Activated CD8-positive, alpha-beta memory T cell treated with anti-CD3 and anti-CD28 coated beads for 48 hours (primary cell): ENCODE results near the gene KCNJ10.

Experiments
- DNase-seq, 3 experiments: peaks; one replicate each; pipeline ENCODE4 v3.0.0-alpha.2; 2020; ENCODE audit warnings: low read depth in 2 of 3, low spot score in 2 of 3

Gene KCNJ10

DNA sequence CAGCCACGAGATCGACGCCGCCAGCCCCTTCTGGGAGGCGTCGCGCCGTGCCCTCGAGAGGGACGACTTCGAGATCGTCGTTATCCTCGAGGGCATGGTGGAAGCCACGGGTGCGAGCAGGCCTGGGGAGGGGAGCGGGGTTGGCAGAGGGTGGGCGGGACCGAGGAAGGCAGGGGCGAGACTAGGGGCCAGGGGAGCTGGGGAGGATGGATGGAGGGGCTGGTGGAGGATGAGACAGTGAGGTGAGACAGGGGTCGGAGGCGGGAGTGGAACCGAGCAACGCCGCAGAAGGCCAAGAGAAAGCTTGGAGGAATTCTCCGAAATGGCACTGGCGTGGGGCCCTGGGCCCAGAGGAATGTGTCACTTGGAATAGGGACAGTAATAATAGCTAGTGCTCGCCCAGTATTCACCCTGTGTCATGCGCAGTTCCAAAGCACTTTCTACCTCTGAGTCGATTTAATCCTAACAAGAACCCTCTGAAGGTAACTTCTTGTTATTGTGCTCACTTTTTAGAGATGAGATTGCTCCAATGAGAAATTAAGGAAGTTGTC, 14.9 kb upstream of the KCNJ10 start:
- DNase-seq, result no peak

DNA sequence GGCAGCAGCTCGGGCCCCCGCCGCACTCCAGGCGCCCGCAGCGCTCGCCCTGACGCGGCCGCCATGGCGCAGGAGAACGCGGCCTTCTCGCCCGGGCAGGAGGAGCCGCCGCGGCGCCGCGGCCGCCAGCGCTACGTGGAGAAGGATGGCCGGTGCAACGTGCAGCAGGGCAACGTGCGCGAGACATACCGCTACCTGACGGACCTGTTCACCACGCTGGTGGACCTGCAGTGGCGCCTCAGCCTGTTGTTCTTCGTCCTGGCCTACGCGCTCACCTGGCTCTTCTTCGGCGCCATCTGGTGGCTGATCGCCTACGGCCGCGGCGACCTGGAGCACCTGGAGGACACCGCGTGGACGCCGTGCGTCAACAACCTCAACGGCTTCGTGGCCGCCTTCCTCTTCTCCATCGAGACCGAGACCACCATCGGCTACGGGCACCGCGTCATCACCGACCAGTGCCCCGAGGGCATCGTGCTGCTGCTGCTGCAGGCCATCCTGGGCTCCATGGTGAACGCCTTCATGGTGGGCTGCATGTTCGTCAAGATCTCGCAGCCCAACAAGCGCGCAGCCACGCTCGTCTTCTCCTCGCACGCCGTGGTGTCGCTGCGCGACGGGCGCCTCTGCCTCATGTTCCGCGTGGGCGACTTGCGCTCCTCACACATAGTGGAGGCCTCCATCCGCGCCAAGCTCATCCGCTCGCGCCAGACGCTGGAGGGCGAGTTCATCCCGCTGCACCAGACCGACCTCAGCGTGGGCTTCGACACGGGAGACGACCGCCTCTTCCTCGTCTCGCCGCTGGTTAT, 14.2 kb upstream of the KCNJ10 start:
- DNase-seq, result no peak

DNA sequence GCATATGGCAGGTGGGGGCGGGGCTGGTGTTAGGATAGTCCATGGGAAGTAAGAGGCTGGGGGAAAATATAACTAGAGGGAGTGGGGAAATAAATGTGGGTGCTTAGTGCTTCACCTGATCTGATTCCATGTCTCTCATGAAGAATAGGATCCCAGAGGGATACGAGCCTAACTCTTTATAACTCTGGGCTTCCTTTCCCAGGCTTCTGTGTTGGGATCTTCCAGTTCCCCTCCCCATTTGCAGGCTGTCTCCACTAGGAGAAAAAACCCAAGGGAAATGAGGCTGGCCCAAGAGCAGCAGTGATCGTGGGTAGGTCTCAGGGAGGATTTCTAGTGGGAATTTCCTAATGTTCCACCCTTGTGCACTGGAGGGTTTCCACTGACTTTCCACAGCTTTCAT, 13.0 kb upstream of the KCNJ10 start:
- DNase-seq, result no peak

DNA sequence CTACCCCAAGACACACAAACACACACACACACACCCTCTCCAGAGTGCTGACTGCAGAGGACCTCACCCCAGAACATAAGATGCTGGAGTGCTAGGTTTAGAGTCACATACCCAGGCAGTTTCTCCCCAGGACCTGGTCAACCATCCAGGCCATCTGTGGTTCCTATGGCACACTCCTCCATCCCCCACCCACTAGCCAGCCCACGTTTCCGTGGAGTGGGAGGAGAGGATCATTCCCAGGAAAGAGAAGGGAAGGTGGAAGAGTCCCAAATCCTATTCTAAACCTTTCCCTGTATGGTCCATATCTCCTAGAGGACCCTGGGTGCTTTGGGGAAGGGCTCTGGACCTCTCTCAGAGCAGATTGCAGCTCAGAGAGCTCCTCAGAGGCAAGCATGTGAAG, 12.5 kb upstream of the KCNJ10 start:
- no peak for DNase-seq

DNA sequence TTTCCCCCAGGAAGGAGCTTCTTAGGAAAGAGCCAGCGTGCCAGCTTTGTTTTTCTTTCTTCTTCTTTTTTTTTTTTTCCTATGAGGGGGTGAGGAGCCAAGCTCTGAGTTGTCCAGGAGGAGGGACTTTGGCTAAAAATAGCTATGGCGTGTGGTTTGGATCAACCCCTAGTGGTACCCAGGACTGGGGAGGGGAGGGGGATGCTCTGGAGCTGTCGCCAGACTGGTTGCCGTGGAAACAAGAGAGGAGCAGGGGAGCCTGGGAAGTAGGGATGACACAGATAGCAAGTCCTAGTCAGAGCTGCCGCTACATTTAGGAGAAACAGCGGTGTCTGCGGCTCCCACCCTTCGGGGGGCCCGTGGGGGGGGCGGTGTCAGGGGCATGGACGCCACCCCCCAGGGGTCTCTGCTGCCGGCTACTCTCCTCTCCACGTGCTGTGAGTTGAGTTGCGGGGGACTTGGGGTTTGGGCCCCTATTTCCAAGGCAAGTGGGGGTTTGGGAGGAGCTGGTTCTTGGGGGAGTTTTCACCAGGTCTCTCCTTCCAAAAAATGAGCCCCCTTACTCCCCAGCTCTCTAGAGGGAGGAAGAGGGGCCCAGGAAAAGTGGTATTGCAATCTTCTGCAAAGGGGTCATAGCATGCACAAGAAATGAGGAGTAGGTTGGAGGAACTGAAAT, 11.4 kb upstream of the KCNJ10 start, which contains the start of gene KCNJ9:
Gene KCNJ9, plus strand, starts transcription at position 278 of the 676 bp plus-strand sequence. CDS start 2,493 bp downstream, outside the sequence.
- DNase-seq, result no peak

DNA sequence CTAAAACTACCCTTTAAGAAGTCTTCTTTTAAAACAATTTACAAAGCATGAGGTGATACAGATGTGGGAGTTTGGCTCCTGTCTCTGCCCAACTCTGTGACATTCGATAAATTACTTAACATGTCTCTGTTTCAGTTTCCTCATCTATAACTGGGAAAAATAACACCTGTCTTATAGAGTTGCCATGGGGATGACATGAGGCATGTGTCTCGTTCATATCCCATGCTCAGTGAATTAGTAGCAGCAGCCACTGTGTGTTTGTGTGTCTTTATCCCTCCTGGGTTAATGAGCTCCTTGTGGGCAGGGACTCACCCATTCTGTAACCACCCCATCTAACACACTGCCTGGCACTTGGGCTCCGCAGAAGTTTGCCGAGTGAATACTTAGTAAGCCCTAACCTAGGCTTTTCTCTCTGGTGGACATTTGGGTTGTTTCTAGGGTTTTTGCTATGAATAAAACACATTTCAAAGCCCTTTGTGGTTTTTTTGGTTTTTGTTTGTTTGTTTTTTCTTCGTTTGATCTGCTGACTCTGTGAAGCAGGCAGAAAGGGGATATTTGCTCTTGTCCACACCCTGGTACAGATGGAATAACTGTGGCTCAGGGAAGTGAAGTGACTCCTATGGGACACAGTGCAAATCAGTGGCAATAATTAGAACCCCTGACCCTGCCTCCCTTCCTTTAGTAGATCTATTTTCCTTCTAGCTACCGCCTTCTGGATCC, 10.6 kb upstream of the KCNJ10 start:
- DNase-seq, result no peak

DNA sequence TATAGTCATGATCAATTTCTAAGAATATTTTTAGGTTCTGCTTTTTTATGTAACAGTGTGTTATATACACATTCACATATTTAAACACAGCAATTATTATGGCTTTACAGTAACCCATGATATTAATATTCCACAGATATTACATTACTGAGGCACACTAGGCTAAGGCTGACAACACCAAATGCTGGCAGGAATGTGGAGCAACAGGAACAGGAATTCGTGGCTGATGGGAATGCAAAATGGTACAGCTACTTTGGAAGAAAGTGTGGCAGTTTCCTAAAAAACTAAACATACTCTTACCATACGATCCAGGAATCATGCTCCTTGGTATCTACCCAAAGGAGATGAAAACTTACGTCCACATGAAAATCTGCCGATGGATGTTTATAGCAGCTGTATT, 9.5 kb upstream of the KCNJ10 start:
- no peak for DNase-seq

DNA sequence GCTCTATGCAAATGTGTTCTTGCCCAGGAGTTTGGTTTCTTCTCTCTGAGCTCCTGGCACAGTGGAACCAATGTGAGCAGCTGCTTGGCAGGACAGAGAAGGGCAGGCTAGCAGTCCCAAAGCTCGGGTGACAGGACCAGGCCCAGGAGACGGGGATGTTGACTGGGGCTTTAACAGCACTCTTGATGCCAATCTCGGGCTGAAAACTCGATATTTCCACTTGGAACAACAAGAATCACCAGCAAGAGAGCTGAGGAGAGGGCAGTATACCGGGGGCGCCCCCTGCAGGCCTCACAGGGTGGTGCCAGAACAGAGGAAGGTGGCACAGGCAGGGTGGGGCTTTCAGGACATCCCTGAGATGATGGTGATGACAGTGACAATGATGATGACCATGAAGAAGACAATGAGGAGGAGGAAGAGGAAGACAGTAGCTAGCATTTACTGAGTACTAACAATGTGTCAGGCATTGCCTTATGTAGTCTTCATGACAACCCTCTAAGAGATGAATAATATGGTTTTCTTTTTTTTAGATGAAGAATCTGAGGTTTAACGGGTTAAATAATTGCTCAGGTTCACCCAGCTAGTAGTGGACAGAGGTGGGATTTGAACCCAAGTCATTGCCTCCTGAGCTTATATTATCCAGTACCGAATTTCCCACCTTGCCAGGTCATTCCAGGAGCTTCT, 8.7 kb upstream of the KCNJ10 start:
- DNase-seq, result peak in 1 of 3 experiments; percentile 47

DNA sequence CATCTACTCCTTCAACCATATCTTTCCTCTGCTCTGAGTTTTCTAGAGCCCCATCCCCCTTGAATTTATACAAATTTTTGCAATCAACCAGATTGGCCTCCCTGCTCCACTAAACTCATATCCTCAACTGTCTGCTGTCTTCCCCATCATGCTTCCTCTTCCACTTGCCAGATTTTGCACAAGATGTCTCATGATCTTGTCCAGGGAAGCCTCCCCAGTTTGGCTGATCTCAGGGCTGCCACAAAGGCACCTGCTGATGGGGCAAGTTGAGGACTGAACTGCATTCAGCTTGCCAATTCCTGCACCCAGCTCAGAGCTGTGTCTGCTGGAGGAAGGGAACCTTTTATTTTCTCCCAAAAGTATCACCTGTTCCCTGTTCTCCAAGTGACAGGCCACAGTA, 7.5 kb upstream of the KCNJ10 start:
- no peak for DNase-seq

DNA sequence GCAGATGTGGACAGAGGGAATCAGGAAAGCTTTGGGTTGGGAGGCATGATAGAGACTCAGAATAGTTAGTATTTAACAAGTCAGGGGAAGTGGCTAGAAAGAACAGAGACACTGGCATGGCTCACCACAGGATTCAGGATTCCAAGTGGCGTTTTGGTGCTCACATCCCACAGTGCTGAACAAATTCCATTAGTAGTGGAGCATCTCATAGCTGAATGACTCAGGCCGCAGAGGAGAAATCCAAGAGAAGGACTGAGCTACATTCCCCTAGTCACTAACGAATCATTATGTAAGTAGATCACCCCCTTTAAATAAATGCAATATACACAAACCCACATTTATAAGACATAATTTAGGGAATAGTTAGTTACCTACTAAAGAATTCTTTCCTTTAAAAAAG, 6.3 kb upstream of the KCNJ10 start:
- no peak for DNase-seq

DNA sequence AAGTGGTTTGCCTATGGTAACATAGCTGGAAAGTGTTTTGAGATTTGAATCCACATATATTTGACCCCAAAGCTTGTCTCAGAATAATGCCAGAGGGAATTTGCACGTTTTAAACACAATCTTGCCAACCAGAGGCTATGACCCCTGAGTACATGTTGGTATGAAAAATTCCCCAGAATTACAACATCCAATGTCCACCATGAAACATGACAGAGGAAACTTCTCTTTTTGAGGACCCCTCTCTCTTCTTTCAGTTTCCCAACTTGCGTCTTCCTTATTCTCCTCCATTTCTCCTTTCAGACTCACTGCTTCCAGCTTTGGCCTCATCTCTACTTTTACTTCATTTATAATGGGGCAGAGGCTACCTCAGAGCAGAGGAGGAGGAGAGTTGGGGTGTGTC, 5.9 kb upstream of the KCNJ10 start:
- no peak for DNase-seq

DNA sequence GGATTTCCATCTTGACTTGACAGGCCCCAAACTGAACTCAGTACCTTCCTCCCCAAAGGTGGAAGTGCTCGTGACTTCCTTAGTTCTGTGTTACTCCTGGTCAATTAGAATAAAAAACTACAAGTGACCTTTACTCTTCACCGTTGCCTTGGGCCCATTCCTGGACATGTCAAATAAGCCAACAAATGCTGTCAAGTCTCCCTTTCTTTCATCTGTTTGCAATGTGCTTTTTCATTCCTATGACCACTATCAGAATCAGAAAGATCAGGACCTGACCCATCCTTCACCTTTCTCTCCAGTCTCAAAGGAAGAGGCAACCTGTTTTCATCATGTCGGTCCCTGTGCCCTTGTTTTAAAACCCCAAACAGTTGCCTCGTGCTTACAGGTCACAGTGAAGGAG, 4.9 kb upstream of the KCNJ10 start:
- DNase-seq, result no peak

DNA sequence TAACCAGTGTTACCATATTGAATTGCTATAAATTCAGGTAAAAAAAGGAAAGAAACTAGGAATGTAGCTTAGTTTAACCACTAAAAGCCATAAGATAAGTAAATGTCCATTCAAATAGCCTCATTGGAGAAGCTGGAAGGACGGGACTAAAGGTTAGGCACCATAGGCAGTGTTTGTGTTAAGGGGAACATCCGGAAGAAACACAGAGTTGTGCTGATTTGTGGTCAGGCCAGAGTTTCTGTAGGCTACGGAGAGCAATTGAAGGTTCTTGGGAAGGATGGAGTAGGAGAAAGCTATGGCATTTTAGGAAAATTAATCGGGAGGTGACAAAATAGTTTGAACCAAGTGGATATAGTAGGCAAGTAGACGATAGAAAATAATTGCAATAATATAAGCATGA, 1.3 kb upstream of the KCNJ10 start:
- DNase-seq, result no peak

DNA sequence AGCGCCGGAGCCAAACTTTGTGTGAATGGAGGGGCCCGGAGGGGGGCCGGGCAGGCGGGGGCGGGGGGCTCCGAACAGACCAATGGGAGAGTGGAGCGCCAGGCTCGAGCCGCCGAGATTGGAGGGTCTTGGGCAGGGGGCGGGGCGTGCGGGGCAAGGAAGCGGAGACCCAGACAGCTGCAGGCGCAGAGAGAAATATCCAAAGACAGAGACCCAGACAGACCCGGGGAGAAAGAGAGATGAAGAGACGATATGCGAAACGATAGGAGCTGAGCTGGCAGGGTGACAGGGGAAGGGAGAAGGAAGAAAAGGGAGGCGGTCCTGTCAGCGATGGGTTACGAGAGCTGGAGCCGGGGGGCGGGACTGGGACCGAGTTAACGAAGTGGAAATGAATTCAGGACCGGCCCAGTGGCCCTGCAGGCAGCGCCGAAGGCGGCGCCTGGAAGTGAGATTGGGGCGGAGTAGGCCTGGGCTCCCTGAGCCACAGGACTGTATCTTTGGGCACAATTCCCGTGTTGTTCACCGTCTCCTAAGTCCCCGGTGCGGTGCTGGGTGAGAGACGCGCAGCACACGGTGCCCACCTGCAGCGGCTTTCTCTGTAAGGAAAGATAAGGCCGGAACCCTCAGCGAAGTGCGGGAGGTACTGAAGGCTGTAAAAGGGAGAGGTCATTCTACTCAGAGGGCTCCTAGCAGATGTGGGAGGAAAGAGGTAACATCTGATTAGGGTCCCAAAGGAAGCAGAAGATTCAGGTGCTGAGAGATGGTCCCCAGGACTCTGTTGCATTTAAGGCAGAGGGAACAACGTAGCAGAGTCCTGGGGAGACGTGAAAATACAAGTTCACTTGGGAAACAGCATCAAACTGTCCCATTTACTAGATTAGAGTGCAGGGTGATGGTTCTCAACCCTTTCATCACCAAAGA, 543 bp upstream of the KCNJ10 start:
- DNase-seq, result peak; percentile 26 to 52 (median 41)

DNA sequence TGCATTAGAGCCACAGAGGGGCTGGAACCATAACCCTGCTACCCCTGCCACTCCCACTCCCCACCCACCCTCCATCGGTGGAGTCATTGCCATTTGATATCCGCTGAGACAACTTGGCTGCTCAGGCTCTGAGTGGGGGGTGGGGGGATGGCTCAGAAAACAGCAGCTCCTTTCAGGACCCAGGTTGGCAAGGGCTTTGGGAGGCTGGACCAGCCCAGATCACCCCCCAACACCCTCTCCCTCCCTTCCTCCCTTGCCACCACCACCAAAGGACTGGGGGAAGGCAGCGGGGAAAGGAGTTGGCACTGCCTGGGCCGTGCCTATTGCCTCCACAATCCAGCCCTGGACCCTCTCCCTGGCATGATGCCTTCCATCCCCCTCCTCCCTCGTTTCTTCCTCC, 1.7 kb downstream of the KCNJ10 start:
- no peak for DNase-seq

DNA sequence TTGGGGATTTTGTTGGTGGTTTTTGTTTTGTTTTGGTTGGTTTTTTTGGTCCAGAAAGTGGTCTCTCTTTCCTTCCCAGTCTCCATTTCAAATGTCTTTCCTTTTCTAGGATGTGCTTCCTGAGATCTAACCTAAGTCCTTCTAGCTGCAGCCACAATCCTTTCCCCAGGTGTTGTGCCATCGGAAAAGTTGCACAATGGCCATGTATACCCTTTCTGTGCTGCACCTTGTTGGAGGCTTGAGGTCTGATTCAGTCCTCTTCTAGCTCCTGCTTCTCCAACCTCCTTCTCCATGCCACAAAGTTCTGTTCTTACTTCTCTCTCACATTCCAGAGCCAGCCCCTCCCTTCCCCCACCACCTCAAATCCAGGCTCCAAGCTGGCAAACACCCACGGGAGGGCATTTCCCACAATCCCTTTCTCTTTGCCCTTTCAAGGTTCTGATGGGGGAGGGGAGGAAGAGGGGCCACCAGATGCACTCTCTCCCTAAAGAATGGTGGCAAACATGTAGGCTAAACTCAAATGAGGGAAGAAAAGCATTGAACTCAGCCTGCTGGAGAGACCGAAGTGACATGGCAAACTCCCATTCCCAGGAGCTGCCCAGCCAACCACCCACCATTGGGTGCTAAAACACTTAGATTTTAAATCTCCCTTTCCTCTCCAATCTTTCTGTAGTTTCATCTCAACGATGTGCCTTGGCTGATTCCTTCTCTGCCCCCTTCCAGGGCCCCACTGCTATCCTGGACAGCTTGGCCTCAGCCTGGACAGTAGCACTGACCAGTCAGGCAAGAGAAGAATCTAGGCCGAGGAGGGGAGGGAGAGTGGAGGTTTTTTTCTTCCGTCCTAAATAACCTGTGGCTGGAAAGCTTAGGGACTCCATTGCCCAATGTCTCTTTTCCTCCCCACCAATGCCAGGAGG, 2.9 kb downstream of the KCNJ10 start:
- DNase-seq, result no peak

DNA sequence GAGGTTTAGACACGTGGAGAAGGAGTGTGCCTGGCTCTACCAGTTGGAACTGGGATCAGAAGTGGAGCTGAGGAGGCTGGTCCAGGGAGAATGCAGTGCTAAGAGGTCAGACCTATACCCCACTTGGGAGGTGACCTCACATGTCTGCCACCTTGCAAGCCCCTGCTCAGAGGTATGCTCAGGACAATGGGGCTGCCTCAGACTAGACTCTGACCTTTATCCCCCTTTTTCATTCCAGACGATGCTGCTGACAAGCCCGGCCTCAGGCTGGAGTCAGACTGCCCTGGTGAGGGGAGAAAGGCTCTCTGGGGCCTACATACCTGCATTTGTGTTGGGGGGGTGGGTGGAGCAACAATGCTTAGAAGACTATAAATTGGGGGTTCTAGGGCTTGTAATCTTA, 5.2 kb downstream of the KCNJ10 start:
- no peak for DNase-seq

DNA sequence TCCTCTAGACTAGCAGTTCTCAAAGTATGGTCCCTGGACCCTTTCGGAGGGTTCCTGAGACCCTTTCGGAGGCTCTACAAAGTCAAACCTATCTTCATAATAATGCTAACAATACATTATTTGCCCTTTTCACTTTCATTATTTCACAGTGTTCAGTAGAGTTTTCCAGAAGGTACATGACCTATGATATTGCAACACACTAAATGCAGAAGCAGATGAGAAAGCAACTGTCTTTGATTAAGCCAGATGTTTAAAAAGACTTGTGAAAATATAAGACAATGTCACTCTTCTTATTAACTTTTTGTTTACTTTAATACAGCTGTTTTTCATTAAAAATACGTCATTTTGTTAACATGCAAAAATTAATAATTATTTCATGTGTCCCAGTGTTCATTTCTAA, 5.8 kb downstream of the KCNJ10 start:
- no peak for DNase-seq

DNA sequence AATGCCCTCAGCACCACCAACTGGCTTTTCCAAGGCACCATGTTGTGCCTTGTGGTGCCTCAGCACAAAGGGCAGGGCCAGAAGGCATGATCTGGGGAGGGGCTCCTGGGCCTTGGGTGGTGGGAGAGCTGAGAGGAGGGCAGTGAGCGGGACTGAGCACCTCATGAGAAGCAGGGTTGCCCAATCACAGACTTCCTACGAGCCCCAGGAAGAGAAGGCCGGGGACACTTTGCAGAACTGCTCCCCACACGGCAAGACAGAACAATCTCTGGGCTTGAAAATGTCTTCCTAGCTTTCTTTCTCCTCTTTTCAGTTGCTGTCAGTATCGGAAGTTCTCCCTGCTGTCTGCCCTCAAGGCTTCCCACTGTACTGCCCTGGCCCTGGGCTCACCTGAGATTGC, 6.8 kb downstream of the KCNJ10 start:
- DNase-seq, result no peak
